Lower lobe of right lung (tissue), 2 donors: ENCODE data around the gene FOXK1. TPM values are rescaled to one million over a fixed set of nuclear protein-coding genes. Genes with fewer than 3 reads are reported as not detected.
A peak's percentile ranks its signal among the peaks of the same experiment; 100 is the strongest.
"Not testable (repeated sequence)": the region's sequence is repeated elsewhere in the genome, so short reads cannot be mapped to it uniquely, and the experiment has no call there.

ENCODE experiments used
- ATAC-seq, 2 donors: fragments of 200-7000 bp; cut with Tn5 transposase; one replicate each; pipeline ENCODE4 v1.9.1; 2020 to 2022; ENCODE audit warnings: mild to moderate bottlenecking in 2 of 2, moderate library complexity in 2 of 2
- DNase-seq: peaks from one replicate; pipeline ENCODE4 v3.0.0-alpha.2; 2020
- H3K27ac ChIP-seq: fragments of 200-600 bp; one replicate; pipeline ENCODE4 v1.8.0; 2022
- H3K27me3 ChIP-seq: fragments of 200-600 bp; one replicate; pipeline ENCODE4 v1.8.0; 2022; ENCODE audit warnings: low read depth
- H3K36me3 ChIP-seq: fragments of 200-600 bp; one replicate; pipeline ENCODE4 v1.8.0; 2022; ENCODE audit warnings: mild to moderate bottlenecking
- H3K4me1 ChIP-seq: fragments of 200-600 bp; one replicate; pipeline ENCODE4 v1.8.0; 2022
- H3K4me3 ChIP-seq: fragments of 200-600 bp; one replicate; pipeline ENCODE4 v1.8.0; 2022; ENCODE audit warnings: mild to moderate bottlenecking
- H3K9me3 ChIP-seq: fragments of 200-600 bp; one replicate; pipeline ENCODE4 v1.8.0; 2022
- intact Hi-C: fragments of 100-400 bp; cut with DNase I; formaldehyde crosslinking; loops from one replicate; pipeline ENCODE4 v1.11.0; 2022
- total RNA-seq: library from RNA; stranded (reverse); fragmentation: NEBNext Ultra II Directional; extraction: Animal tissue kit (Norgen Biotek cat#: 25700); gene quantifications from one replicate; pipeline ENCODE4 v1.2.1, GENCODE V29; 2021
- TF ChIP-seq, protein P1 (sequence below): fragments of 200-600 bp; IDR thresholded peaks from one replicate; pipeline ENCODE4 v1.8.0; 2022; ENCODE audit warnings: antibody characterized with exemption, mild to moderate bottlenecking
- donor health status: DM: no; HTN: yes; CAD: no; lungs with severe emphysema.

Gene FOXK1
- total RNA-seq, 1 donor from 2014 or later: 28.8 TPM

DNA sequence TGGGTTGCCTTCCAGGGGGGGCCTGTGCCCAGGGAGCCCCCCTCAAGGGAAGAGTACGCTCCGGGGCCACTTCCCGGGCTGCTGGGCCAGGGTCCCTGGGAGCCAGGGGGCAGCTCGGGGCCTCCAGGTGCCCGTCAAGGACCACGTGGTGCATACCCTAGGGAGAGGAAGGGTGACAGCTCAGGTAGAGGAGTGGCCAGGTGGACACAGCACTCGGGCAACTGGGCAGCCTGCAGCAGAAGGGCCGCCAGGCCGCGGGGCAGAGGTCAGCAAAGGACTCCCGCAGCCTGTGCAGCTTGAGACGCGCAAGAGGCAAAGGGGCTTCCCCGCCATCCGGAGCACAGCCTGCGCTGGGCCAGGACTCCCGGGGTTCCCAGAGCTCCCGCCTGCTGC is 119.7 kb downstream of the FOXK1 start:
- no peaks in the 10 kb centered on the region for H3K9me3 ChIP-seq
- H3K4me1 ChIP-seq: no peaks in the 10 kb centered on the region
- TF ChIP-seq, protein P1, sequence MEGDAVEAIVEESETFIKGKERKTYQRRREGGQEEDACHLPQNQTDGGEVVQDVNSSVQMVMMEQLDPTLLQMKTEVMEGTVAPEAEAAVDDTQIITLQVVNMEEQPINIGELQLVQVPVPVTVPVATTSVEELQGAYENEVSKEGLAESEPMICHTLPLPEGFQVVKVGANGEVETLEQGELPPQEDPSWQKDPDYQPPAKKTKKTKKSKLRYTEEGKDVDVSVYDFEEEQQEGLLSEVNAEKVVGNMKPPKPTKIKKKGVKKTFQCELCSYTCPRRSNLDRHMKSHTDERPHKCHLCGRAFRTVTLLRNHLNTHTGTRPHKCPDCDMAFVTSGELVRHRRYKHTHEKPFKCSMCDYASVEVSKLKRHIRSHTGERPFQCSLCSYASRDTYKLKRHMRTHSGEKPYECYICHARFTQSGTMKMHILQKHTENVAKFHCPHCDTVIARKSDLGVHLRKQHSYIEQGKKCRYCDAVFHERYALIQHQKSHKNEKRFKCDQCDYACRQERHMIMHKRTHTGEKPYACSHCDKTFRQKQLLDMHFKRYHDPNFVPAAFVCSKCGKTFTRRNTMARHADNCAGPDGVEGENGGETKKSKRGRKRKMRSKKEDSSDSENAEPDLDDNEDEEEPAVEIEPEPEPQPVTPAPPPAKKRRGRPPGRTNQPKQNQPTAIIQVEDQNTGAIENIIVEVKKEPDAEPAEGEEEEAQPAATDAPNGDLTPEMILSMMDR: no peak
- H3K4me3 ChIP-seq: no peak overlapping the region
- H3K36me3 ChIP-seq: no peaks in the 10 kb centered on the region
- H3K27me3 ChIP-seq: no peaks in the 10 kb centered on the region
- ATAC-seq (no peak), DNase-seq (peak; percentile 38)
- no peak overlapping the region for H3K27ac ChIP-seq
- intact Hi-C loops: no loop called here

DNA sequence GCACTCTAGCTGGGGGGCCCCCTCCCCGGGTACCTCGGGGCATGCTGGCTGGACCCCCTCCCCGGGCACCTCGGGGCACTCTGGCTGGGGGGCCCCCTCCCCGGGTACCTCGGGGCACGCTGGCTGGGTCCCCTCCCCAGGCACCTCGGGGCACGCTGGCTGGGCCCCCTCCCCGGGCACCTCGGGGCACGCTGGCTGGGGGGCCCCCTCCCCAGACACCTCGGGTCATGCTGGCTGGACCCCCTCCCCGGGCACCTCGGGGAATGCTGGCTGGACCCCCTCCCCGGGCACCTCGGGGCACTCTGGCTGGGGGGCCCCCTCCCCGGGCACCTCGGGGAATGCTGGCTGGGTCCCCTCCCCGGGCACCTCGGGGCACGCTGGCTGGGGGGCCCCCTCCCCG is 120.5 kb downstream of the FOXK1 start:
- intact Hi-C loops, H3K27me3 ChIP-seq, H3K36me3 ChIP-seq, H3K4me3 ChIP-seq, H3K9me3 ChIP-seq, ATAC-seq, DNase-seq, H3K27ac ChIP-seq, H3K4me1 ChIP-seq: not testable (repeated sequence)

DNA sequence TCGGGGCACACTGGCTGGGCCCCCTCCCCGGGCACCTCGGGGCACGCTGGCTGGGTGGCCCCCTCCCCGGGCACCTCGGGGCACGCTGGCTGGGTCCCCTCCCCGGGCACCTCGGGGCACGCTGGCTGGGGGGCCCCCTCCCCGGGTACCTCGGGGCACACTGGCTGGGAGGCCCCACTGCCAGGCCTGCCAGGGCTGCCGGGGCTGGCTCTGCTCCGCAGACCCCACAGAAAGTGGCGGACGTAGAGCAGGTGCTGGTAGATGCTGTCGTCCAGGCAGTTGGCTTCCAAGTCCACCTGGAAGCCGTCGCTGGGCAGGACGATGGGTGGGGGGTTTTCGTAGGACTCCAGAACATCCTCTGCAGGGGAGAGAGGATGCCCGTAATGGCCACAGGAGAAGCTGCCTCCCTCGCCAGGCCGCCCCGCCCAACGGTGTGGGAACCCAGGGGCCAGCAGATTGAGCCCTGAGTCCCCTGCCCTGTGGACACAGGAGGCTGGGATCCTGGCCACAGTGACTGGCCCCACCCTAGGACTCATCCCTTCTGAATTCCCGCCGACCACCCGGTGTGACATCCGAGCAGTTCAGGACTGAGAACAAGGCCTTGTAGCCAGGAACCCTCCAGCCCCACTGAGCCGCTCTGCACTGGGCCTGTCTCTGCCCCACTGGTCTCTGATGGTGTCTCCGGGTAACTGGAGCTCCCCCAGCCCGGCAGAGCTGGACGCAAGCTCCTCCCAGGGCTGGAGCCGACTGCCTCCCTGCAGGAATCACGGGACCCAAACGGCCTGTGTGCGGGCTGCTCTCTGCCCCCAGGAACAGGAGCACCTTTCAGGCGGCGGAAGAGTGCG is 121.5 kb downstream of the FOXK1 start:
- no peaks in the 10 kb centered on the region for H3K36me3 ChIP-seq
- no peak overlapping the region for H3K4me3 ChIP-seq
- intact Hi-C loops: no loop called here
- H3K9me3 ChIP-seq: no peaks in the 10 kb centered on the region
- no peak for ATAC-seq
- H3K27ac ChIP-seq: no peak overlapping the region
- DNase-seq: peak; percentile 38
- TF ChIP-seq, protein P1: no peak
- no peaks in the 10 kb centered on the region for H3K27me3 ChIP-seq
- H3K4me1 ChIP-seq: no peaks in the 10 kb centered on the region

DNA sequence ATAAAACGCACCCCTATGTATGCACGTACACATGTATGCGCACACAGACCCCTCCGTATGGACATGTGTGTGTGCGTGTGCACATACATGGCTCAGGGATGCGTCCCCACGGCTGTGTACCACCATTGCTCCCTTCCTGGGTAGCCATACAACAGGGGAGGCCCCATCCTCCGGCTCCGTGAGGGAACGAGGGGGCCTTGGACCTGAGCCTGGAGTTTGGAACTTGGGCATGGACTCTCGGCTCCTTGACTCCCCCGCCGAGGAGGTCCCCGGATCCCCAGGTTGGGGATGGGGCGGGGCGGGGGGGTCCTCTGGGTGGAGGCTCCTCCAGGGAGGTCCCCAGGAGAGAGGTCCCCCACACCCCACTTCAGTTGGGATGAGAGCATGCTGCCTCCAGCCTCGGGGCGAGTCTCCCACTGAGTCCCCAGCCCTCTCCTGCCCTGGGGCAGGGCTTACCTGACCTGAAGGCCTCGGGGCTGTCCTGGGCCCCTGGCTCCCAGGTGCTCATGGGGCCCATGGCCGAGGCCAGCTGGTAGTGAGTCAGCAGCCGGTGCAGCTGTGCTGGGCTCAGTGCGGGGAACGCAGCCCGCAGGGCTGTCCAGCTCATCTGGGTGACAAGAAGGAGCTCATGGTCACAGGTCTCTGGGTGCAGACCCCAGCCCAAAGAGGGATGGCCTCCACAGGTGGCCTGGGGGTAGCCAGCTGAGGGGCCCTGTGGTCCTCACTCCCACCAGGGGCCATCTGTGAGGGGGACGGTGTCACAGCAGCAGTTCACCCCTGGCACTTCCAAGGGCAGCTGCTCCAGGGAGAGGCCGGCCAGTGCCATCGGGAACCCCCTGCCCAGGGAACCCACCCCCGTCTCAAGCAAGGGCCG is 123.3 kb downstream of the FOXK1 start:
- peaks cover 3% of the 10 kb centered on the region for H3K36me3 ChIP-seq
- intact Hi-C loops: no loop called here
- no peak overlapping the region for H3K4me3 ChIP-seq
- DNase-seq (peak; percentile 36), ATAC-seq (no peak)
- H3K27ac ChIP-seq: no peak overlapping the region
- H3K27me3 ChIP-seq: peaks cover 5% of the 10 kb centered on the region
- no peaks in the 10 kb centered on the region for H3K4me1 ChIP-seq
- TF ChIP-seq, protein P1: no peak
- no peaks in the 10 kb centered on the region for H3K9me3 ChIP-seq

DNA sequence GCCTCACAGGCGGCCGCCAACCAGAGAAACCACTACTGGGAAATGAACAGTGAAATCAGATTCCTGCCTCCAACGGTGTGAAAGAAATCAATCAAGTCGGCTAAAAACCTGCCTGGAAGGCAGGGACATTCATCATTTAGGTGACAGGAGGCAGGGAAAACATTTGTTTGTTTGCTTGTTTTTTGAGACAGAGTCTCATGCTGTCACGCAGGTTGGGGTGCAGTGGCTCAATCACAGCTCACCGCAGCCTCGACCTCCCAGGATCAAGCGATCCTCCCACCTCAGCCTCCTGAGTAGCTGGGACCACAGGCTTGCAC is 123.8 kb downstream of the FOXK1 start:
- ATAC-seq: no peak
- no peaks in the 10 kb centered on the region for H3K4me1 ChIP-seq
- intact Hi-C loops: no loop called here
- H3K27me3 ChIP-seq: peaks cover 5% of the 10 kb centered on the region
- no peak for DNase-seq
- H3K9me3 ChIP-seq: no peaks in the 10 kb centered on the region
- H3K36me3 ChIP-seq: peaks cover 3% of the 10 kb centered on the region
- TF ChIP-seq, protein P1: no peak
- no peak overlapping the region for H3K27ac ChIP-seq
- H3K4me3 ChIP-seq: no peak overlapping the region
